Mesothelial cell of epicardium (in vitro differentiated cells): ENCODE data around the gene MATCAP1. TPM values are rescaled to one million over a fixed set of nuclear protein-coding genes. Genes with fewer than 3 reads are reported as not detected.

Experiments
- DNase-seq, 2 experiments: peaks; one replicate each; pipeline ENCODE4 v3.0.0; 2021; ENCODE audit warnings: low spot score in 2 of 2; ENCODE audit not compliant: unreplicated experiment in 2 of 2
- H3K27ac Mint-ChIP-seq: 2 replicates; pipeline ENCODE4 v1.8.0; 2021; ENCODE audit warnings: mixed read lengths
- H3K27me3 Mint-ChIP-seq: 2 replicates; pipeline ENCODE4 v1.8.0; 2021; ENCODE audit warnings: low read depth, mixed read lengths
- H3K36me3 Mint-ChIP-seq: 2 replicates; pipeline ENCODE4 v1.8.0; 2021; ENCODE audit warnings: mixed read lengths
- H3K4me1 Mint-ChIP-seq: 2 replicates; pipeline ENCODE4 v1.8.0; 2021; ENCODE audit warnings: mixed read lengths
- H3K4me3 Mint-ChIP-seq: 2 replicates; pipeline ENCODE4 v1.8.0; 2021; ENCODE audit warnings: mild to moderate bottlenecking, moderate library complexity, mixed read lengths
- H3K9me3 Mint-ChIP-seq: 2 replicates; pipeline ENCODE4 v1.8.0; 2021; ENCODE audit warnings: mixed read lengths
- total RNA-seq: library from RNA; stranded (reverse); gene quantifications from 3 replicates; pipeline ENCODE4 v1.2.1, GENCODE V29; 2021
- TF ChIP-seq, protein P1 (sequence below): fragments of 200-600 bp; sonication (generic); IDR thresholded peaks from one replicate; pipeline ENCODE4 v1.5.0; 2021; ENCODE audit warnings: antibody characterized with exemption; ENCODE audit not compliant: unreplicated experiment

The MATCAP1 gene
- total RNA-seq, 1 donor from 2014 or later, result 131 TPM

GRCh38 chr16:67173323-67173722 lies 10.4 kb downstream of the MATCAP1 start:
- Mint-ChIP-seq H3K27me3 (peaks cover 54% of the 10 kb centered on the region), H3K4me3 (peak overlapping the region; percentile 66), H3K4me1 (peaks cover 39% of the 10 kb centered on the region), H3K36me3 (no peaks in the 10 kb centered on the region), H3K9me3 (no peaks in the 10 kb centered on the region), H3K27ac (no peak overlapping the region)
- TF ChIP-seq, protein P1, sequence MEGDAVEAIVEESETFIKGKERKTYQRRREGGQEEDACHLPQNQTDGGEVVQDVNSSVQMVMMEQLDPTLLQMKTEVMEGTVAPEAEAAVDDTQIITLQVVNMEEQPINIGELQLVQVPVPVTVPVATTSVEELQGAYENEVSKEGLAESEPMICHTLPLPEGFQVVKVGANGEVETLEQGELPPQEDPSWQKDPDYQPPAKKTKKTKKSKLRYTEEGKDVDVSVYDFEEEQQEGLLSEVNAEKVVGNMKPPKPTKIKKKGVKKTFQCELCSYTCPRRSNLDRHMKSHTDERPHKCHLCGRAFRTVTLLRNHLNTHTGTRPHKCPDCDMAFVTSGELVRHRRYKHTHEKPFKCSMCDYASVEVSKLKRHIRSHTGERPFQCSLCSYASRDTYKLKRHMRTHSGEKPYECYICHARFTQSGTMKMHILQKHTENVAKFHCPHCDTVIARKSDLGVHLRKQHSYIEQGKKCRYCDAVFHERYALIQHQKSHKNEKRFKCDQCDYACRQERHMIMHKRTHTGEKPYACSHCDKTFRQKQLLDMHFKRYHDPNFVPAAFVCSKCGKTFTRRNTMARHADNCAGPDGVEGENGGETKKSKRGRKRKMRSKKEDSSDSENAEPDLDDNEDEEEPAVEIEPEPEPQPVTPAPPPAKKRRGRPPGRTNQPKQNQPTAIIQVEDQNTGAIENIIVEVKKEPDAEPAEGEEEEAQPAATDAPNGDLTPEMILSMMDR, result no peak
- no peak for DNase-seq

DNA sequence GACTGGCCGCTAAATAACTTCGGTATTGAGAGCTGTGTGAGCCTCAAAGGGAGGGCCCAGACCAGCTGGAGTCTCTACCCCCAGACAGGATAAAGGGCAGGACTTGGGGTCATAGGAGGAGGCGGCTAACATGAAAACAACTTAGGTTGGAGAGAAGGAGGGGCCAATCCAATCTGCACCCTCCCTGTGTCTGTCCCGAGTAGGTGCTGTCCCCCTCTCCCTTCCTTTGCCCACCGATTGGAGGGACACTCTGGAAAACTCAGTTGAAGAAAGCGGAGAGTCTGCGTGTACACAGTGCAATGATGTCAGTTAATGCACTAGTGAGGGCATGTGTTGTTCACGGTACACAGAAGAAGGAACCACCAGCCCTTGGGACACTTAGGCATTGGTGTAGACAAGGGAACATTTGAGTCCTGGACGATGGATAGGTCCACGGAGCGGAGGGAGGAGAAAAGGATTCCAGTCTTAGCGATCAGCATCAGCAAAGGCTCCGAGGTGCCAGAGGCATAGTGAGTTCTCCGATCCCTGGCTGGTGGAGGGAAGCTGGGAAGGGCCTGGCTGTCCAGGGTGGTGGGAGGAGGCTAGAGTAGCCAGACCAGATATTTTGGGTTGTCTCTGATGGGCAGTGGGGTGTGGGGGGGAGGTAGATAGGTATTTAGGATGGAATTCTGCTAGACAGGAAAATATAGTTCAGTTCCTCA lies 12.7 kb downstream of the MATCAP1 start:
- H3K4me3 Mint-ChIP-seq, result peak overlapping the region; percentile 77
- TF ChIP-seq, protein P1, result no peak
- H3K36me3 Mint-ChIP-seq, result no peaks in the 10 kb centered on the region
- H3K27me3 Mint-ChIP-seq, result peaks cover 68% of the 10 kb centered on the region
- DNase-seq, result no peak
- H3K4me1 Mint-ChIP-seq, result peaks cover 32% of the 10 kb centered on the region
- H3K9me3 Mint-ChIP-seq, result no peaks in the 10 kb centered on the region
- H3K27ac Mint-ChIP-seq, result peak overlapping the region; percentile 27

- peaks cover 71% of the 10 kb centered on the region for H3K27me3 Mint-ChIP-seq
- no peaks in the 10 kb centered on the region for H3K9me3 Mint-ChIP-seq
- H3K36me3 Mint-ChIP-seq, result no peaks in the 10 kb centered on the region
- peak within 1 kb of the TSS; percentile 77 for H3K4me3 Mint-ChIP-seq
- H3K27ac Mint-ChIP-seq, result peak within 1 kb of the TSS; percentile 68
- TF ChIP-seq, protein P1, result no peak
- DNase-seq, result no peak
- H3K4me1 Mint-ChIP-seq, result peaks cover 33% of the 10 kb centered on the region
These were observed 13.4 kb downstream of the MATCAP1 start, which contains the start of gene NOL3 for GRCh38 chr16:67170168-67170948. Gene NOL3 (plus strand): TSS chr16:67170538.

DNA sequence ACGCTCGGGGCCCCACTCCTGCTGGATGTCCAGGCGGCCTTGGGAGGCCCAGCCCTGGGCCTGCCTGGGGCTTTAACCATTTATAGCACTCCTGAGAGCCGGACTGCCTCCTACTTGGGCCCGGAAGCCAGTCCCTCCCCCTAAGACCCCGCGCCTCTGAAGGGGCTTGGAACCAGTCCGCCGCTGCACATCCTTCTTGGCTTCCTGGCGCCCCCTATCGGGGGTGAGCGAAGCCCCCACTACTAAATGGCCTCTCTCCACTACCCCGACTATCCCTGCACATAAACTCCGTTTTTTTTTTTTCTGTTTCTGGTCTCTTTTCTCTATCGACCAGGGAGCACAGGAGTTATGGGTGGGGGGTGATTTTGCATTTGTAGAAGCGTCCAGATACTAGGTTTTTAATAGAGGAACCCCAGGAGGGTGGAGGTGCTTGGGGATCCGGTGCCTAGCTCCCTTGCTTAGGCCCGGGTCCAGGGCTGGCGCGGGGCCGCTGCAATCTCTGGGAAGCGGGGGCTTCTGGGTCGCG lies 14.1 kb downstream of the MATCAP1 start:
- peaks cover 36% of the 10 kb centered on the region for H3K4me1 Mint-ChIP-seq
- no peaks in the 10 kb centered on the region for H3K9me3 Mint-ChIP-seq
- H3K4me3 Mint-ChIP-seq, result peak overlapping the region; percentile 77
- peak overlapping the region; percentile 68 for H3K27ac Mint-ChIP-seq
- TF ChIP-seq, protein P1, result peak; percentile 58
- peaks cover 73% of the 10 kb centered on the region for H3K27me3 Mint-ChIP-seq
- H3K36me3 Mint-ChIP-seq, result no peaks in the 10 kb centered on the region
- no peak for DNase-seq

DNA sequence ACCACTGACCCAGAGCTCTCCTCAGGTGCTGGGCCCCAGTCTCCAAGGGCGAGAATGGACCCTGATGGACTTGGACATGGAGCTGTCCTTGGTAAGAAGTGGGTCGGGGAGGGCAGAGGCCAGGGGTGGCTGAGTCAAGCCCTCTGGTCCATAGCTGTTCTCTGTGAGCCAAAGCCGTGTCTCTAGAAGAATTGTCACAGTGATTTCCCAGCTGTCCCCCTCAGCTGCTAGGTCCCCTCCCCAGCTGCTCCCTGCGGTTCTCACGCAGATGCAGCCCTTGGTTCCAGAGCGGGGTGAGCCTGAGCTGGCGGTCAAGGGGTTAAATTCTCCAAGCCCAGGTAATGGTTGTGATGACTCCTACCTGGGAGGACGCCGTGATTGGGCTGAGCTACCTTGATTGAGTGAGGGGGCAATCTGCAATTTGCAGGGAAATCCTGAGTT lies 14.7 kb downstream of the MATCAP1 start:
- no peak for DNase-seq
- H3K9me3 Mint-ChIP-seq, result no peaks in the 10 kb centered on the region
- peaks cover 38% of the 10 kb centered on the region for H3K4me1 Mint-ChIP-seq
- H3K4me3 Mint-ChIP-seq, result peak overlapping the region; percentile 77
- H3K36me3 Mint-ChIP-seq, result no peaks in the 10 kb centered on the region
- peaks cover 78% of the 10 kb centered on the region for H3K27me3 Mint-ChIP-seq
- H3K27ac Mint-ChIP-seq, result no peak overlapping the region
- TF ChIP-seq, protein P1, result no peak
